WTC11 (cell line): ENCODE data around the gene SMDT1. TPM values are rescaled to one million over a fixed set of nuclear protein-coding genes. Genes with fewer than 3 reads are reported as not detected.

Experiments used
- ATAC-seq: fragments of 200-7000 bp; cut with Tn5 transposase; 2 replicates; pipeline ENCODE4 v1.10.0; 2021; ENCODE audit warnings: mild to moderate bottlenecking, moderate library complexity
- CTCF ChIA-PET: fragments of 300-600 bp; sonication (Branson Sonifier 250); formaldehyde crosslinking; loops from one replicate; lab custom pipeline; 2021; ENCODE audit warnings: antibody characterized with exemption; lab: Charles Lee
- POLR2A ChIA-PET: fragments of 350-600 bp; sonication (Branson Sonifier 250); formaldehyde crosslinking; loops from one replicate; lab custom pipeline; 2021; ENCODE audit warnings: antibody characterized with exemption; lab: Charles Lee
- DNase-seq: peaks from one replicate; pipeline ENCODE4 v3.0.0; 2021; ENCODE audit warnings: low spot score
- H3K27ac Mint-ChIP-seq: 2 replicates; pipeline ENCODE4 v1.8.0; 2021; ENCODE audit warnings: mixed read lengths
- H3K27me3 Mint-ChIP-seq: 2 replicates; pipeline ENCODE4 v1.8.0; 2021; ENCODE audit warnings: low read depth, mild to moderate bottlenecking, moderate library complexity, mixed read lengths
- H3K36me3 Mint-ChIP-seq: 2 replicates; pipeline ENCODE4 v1.8.0; 2021; ENCODE audit warnings: mixed read lengths
- H3K4me1 Mint-ChIP-seq: 2 replicates; pipeline ENCODE4 v1.8.0; 2022; ENCODE audit warnings: mixed read lengths
- H3K4me3 Mint-ChIP-seq: 2 replicates; pipeline ENCODE4 v1.8.0; 2021; ENCODE audit warnings: mild to moderate bottlenecking, moderate library complexity, mixed read lengths
- H3K9me3 Mint-ChIP-seq: 2 replicates; pipeline ENCODE4 v1.8.0; 2021; ENCODE audit warnings: mixed read lengths
- CREM ChIP-seq: sonication (generic); formaldehyde crosslinking; IDR thresholded peaks from 2 replicates; pipeline ENCODE4 v1.8.1; 2022; ENCODE audit warnings: mild to moderate bottlenecking, missing genetic modification reagents, moderate library complexity
- E2F4 ChIP-seq: sonication (generic); formaldehyde crosslinking; IDR thresholded peaks from 2 replicates; pipeline ENCODE4 v1.8.1; 2022; ENCODE audit warnings: low read depth, mild to moderate bottlenecking, moderate library complexity, missing genetic modification reagents, borderline replicate concordance
- ELF4 ChIP-seq: sonication (generic); formaldehyde crosslinking; IDR thresholded peaks from 2 replicates; pipeline ENCODE4 v1.8.1; 2022; ENCODE audit warnings: low read depth, mild to moderate bottlenecking, moderate library complexity, missing genetic modification reagents
- FOXK1 ChIP-seq: sonication (generic); formaldehyde crosslinking; IDR thresholded peaks from 2 replicates; pipeline ENCODE4 v1.8.0; 2022; ENCODE audit warnings: mild to moderate bottlenecking, moderate library complexity, missing genetic modification reagents
- MXD4 ChIP-seq: fragments of 250-450 bp; sonication (Bioruptor Pico); IDR thresholded peaks from 2 replicates; pipeline ENCODE4 v1.8.0; 2021; ENCODE audit warnings: mild to moderate bottlenecking, moderate library complexity, borderline replicate concordance
- NR1H2 ChIP-seq: sonication (generic); formaldehyde crosslinking; IDR thresholded peaks from 2 replicates; pipeline ENCODE4 v1.9.0; 2021; ENCODE audit warnings: mild to moderate bottlenecking, moderate library complexity, missing genetic modification reagents
- NR2C2 ChIP-seq: sonication (generic); formaldehyde crosslinking; IDR thresholded peaks from 2 replicates; pipeline ENCODE4 v1.8.0; 2022; ENCODE audit warnings: mild to moderate bottlenecking, missing genetic modification reagents
- NR3C1 ChIP-seq: sonication (generic); formaldehyde crosslinking; conservative IDR thresholded peaks from 2 replicates; pipeline ENCODE4 v1.8.1; 2023; ENCODE audit warnings: low read depth, mild to moderate bottlenecking, missing genetic modification reagents
- OVOL2 ChIP-seq: fragments of 250-450 bp; sonication (Bioruptor Pico); IDR thresholded peaks from 2 replicates; pipeline ENCODE4 v1.9.0; 2021; ENCODE audit warnings: mild to moderate bottlenecking, borderline replicate concordance
- SMAD3 ChIP-seq: sonication (generic); formaldehyde crosslinking; IDR thresholded peaks from 2 replicates; pipeline ENCODE4 v1.8.0; 2022; ENCODE audit warnings: missing genetic modification reagents, mild to moderate bottlenecking, borderline replicate concordance
- SMAD4 ChIP-seq: sonication (generic); formaldehyde crosslinking; IDR thresholded peaks from 2 replicates; pipeline ENCODE4 v1.8.0; 2022; ENCODE audit warnings: mild to moderate bottlenecking, missing genetic modification reagents
- TP53 ChIP-seq: sonication (generic); formaldehyde crosslinking; IDR thresholded peaks from 2 replicates; pipeline ENCODE4 v1.8.1; 2023; ENCODE audit warnings: mild to moderate bottlenecking, missing genetic modification reagents
- ZNF138 ChIP-seq: sonication (generic); formaldehyde crosslinking; conservative IDR thresholded peaks from 2 replicates; pipeline ENCODE4 v1.8.1; 2022; ENCODE audit warnings: mild to moderate bottlenecking, moderate library complexity, missing genetic modification reagents
- ZNF219 ChIP-seq: sonication (generic); formaldehyde crosslinking; IDR thresholded peaks from 2 replicates; pipeline ENCODE4 v1.8.0; 2023; ENCODE audit warnings: missing genetic modification reagents, mild to moderate bottlenecking, borderline replicate concordance
- ZNF317 ChIP-seq: sonication (generic); formaldehyde crosslinking; IDR thresholded peaks from 2 replicates; pipeline ENCODE4 v1.8.1; 2023; ENCODE audit warnings: low read depth, mild to moderate bottlenecking, moderate library complexity, missing genetic modification reagents, borderline replicate concordance
- ZNF532 ChIP-seq: fragments of 250-450 bp; sonication (Bioruptor Pico); IDR thresholded peaks from 2 replicates; pipeline ENCODE4 v1.9.0; 2021; ENCODE audit warnings: mild to moderate bottlenecking, borderline replicate concordance
- ZSCAN18 ChIP-seq: fragments of 250-450 bp; sonication (Bioruptor Pico); IDR thresholded peaks from 2 replicates; pipeline ENCODE4 v2.1.2; 2022; ENCODE audit warnings: mild to moderate bottlenecking, moderate library complexity
- total RNA-seq: library from RNA; stranded (reverse); gene quantifications from 3 replicates; pipeline ENCODE4 v1.2.3, GENCODE V29; 2021
- TF ChIP-seq, protein P1 (sequence below): fragments of 250-450 bp; sonication (Bioruptor Pico); IDR thresholded peaks from 2 replicates; pipeline ENCODE4 v1.9.0; 2021; ENCODE audit warnings: mild to moderate bottlenecking
- TF ChIP-seq, protein P2 (sequence below): sonication (generic); formaldehyde crosslinking; conservative IDR thresholded peaks from 2 replicates; pipeline ENCODE4 v1.8.1; 2022; ENCODE audit warnings: mild to moderate bottlenecking, missing genetic modification reagents
- TF ChIP-seq, protein P3 (sequence below): sonication (generic); formaldehyde crosslinking; IDR thresholded peaks from 2 replicates; pipeline ENCODE4 v1.8.0; 2022; ENCODE audit warnings: mild to moderate bottlenecking, missing genetic modification reagents

Gene SMDT1
- total RNA-seq, 1 experiment from 2014 or later = 39.9 TPM

DNA sequence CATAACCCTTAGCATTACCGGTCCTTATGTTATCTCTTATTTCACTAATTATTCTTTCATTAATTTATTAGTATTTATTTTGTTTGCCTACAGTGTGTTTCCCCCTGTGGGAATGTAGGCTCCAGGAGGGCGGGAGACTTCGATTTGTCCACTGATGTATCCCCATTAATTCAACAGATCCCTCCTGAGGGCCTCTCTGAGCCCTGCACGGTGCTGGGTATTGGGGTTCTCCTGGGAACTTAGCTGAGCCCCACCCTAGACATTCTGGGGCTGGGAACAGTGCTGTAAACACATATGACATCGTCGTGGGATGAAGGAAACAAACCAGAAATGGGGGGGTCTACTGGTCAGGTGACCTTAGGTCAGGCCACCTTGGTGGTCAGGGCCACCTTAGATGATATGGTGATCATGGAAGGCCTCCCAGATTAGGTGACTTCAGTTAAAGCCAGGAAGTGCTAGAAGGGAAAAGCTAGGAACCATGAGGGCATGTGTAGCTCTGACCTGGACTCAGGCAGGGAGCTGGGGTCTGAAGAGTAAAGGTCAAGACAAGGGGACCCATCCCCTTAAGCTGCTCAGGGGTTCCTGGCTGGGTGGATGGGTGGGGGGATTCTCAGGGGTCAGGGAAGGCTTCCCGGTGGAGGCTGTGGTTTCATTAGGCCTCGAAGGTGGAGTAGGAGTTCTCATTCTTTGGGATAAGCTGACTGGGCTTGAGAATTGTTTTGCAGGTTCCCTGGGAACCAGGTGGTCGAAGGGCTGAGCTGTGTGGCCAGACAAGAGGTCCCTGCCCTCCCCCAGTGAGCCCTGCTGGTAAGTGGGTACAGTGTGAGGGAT is 4.4 kb upstream of the SMDT1 start:
- H3K27ac Mint-ChIP-seq = no peak overlapping the region

More for the DNA sequence above, 4.4 kb upstream of the SMDT1 start:
- H3K4me3 Mint-ChIP-seq = no peak overlapping the region; the same call in none of the 2 replicates
- no peaks in the 10 kb centered on the region for H3K36me3 Mint-ChIP-seq
- no peak for ATAC-seq
- TF ChIP-seq NR2C2 (CRISPR knock-in tag) = no peak
- TF ChIP-seq CREM = no peak
- no peak for TF ChIP-seq NR3C1
- TF ChIP-seq OVOL2 (CRISPR knock-in tag) = no peak
- no peak for TF ChIP-seq TP53 (CRISPR knock-in tag)
- TF ChIP-seq ZNF317 (CRISPR knock-in tag) = no peak
- TF ChIP-seq, protein P1, sequence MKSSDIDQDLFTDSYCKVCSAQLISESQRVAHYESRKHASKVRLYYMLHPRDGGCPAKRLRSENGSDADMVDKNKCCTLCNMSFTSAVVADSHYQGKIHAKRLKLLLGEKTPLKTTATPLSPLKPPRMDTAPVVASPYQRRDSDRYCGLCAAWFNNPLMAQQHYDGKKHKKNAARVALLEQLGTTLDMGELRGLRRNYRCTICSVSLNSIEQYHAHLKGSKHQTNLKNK (CRISPR knock-in tag) = no peak
- TF ChIP-seq SMAD3 (CRISPR knock-in tag) = no peak
- no peak for TF ChIP-seq SMAD4
- TF ChIP-seq ZNF532 (CRISPR knock-in tag) = no peak
- TF ChIP-seq E2F4 (CRISPR knock-in tag) = no peak
- TF ChIP-seq ZNF138 = no peak
- no peak for TF ChIP-seq FOXK1 (CRISPR knock-in tag)
- TF ChIP-seq ELF4 (CRISPR knock-in tag) = no peak
- TF ChIP-seq, protein P2, sequence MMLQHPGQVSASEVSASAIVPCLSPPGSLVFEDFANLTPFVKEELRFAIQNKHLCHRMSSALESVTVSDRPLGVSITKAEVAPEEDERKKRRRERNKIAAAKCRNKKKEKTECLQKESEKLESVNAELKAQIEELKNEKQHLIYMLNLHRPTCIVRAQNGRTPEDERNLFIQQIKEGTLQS (CRISPR knock-in tag) = no peak
- no peak for TF ChIP-seq ZNF219 (CRISPR knock-in tag)
- no peak for TF ChIP-seq NR1H2 (CRISPR knock-in tag)
- TF ChIP-seq MXD4 (CRISPR knock-in tag) = no peak
- TF ChIP-seq ZSCAN18 = no peak
- TF ChIP-seq, protein P3, sequence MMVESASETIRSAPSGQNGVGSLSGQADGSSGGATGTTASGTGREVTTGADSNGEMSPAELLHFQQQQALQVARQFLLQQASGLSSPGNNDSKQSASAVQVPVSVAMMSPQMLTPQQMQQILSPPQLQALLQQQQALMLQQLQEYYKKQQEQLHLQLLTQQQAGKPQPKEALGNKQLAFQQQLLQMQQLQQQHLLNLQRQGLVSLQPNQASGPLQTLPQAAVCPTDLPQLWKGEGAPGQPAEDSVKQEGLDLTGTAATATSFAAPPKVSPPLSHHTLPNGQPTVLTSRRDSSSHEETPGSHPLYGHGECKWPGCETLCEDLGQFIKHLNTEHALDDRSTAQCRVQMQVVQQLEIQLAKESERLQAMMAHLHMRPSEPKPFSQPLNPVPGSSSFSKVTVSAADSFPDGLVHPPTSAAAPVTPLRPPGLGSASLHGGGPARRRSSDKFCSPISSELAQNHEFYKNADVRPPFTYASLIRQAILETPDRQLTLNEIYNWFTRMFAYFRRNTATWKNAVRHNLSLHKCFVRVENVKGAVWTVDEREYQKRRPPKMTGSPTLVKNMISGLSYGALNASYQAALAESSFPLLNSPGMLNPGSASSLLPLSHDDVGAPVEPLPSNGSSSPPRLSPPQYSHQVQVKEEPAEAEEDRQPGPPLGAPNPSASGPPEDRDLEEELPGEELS (CRISPR knock-in tag) = no peak
- TF ChIP-seq, all 79 proteins: peak for 0
- CTCF ChIA-PET = interaction anchor here (0.5 to 1.8 kb wide), 2 partner anchors 16 to 538 kb away, joined by 3 to 11 read pairs; partner anchors contain the start of gene NDUFA6
- DNase-seq = no peak
- Mint-ChIP-seq H3K27me3 (peaks cover 28% of the 10 kb centered on the region), H3K9me3 (no peaks in the 10 kb centered on the region), H3K4me1 (peaks cover 43% of the 10 kb centered on the region)
- POLR2A ChIA-PET = interaction anchor here (0.5 kb wide), 1 partner anchor 90 kb away, joined by 3 read pairs; no protein-coding TSS in a partner anchor
